ENCODE results near the gene SLC6A4.

GRCh38 chr17:30249460-30249859 is 14.0 kb upstream of the SLC6A4 start:
- TF ChIP-seq CTCF (IDR thresholded peaks at IDR 0.05), result no peak
- TF ChIP-seq POLR2A (IDR thresholded peaks at IDR 0.05), result no peak
- TF ChIP-seq POLR2AphosphoS5 (IDR thresholded peaks at IDR 0.05), result no peak
